CD14-positive monocyte (primary cell): Measurements from ENCODE around the gene ANGPTL7. TPM values are rescaled to one million over a fixed set of nuclear protein-coding genes. Genes with fewer than 3 reads are reported as not detected.
A peak's percentile ranks its signal among the peaks of the same experiment; 100 is the strongest.

ENCODE experiments used
- DNase-seq, 3 donors: peaks; one replicate each; pipeline ENCODE4 v3.0.0-alpha.2; 2011 to 2022
- H2AFZ ChIP-seq: 2 replicates; pipeline ENCODE4 v1.6.0; 2012; ENCODE audit warnings: mild to moderate bottlenecking, low read depth, low read length, inconsistent platforms; ENCODE audit not compliant: insufficient read depth, poor library complexity, severe bottlenecking
- H3K27ac ChIP-seq, 2 donors: 1 replicate in 1 of 2; 2 replicates in 1 of 2; pipeline ENCODE4 v1.5.1; 2012 to 2013; ENCODE audit warnings: low read length in 2 of 2, control low read depth in 1 of 2, inconsistent platforms in 1 of 2, low read depth in 1 of 2, mild to moderate bottlenecking in 1 of 2
- H3K27me3 ChIP-seq, 2 donors: one replicate each; pipeline versions ENCODE4 v1.6.0 to v1.6.1; 2011 to 2013; ENCODE audit warnings: low read length in 2 of 2; ENCODE audit not compliant: control insufficient read depth in 2 of 2, insufficient read depth in 2 of 2
- H3K36me3 ChIP-seq, 2 donors: replicated peaks in 1 of 2; 1 replicate in 1 of 2; 2 replicates in 1 of 2; pipeline versions ENCODE4 v1.5.1 to v1.6.1; 2012 to 2013; ENCODE audit warnings: low read length in 2 of 2, control low read depth in 1 of 2, inconsistent platforms in 1 of 2, mild to moderate bottlenecking in 1 of 2; ENCODE audit not compliant: insufficient read depth in 2 of 2, control insufficient read depth in 1 of 2
- H3K4me1 ChIP-seq, 2 donors: 1 replicate in 1 of 2; 2 replicates in 1 of 2; pipeline versions ENCODE4 v1.5.1 to v1.6.1; 2012 to 2013; ENCODE audit warnings: low read length in 2 of 2, control low read depth in 1 of 2, inconsistent platforms in 1 of 2, mild to moderate bottlenecking in 1 of 2, moderate library complexity in 1 of 2; ENCODE audit not compliant: insufficient read depth in 2 of 2, control insufficient read depth in 1 of 2
- H3K4me2 ChIP-seq: replicated peaks from 2 replicates; pipeline ENCODE3; 2012; ENCODE audit warnings: low read length, moderate library complexity, mild to moderate bottlenecking; ENCODE audit not compliant: poor library complexity, severe bottlenecking; ENCODE audit errors: extremely low read depth
- H3K4me3 ChIP-seq, 3 experiments: fragments of 200-600 bp in 1 of 3; sonication (generic) in 1 of 3; replicated peaks in 1 of 3; 1 replicate in 2 of 3; 2 replicates in 1 of 3; pipeline ENCODE4 v1.5.1; 2011 to 2013; ENCODE audit warnings: low read length in 3 of 3, mild to moderate bottlenecking in 3 of 3, control low read depth in 2 of 3, low read depth in 2 of 3, inconsistent platforms in 1 of 3, moderate library complexity in 1 of 3
- H3K79me2 ChIP-seq: 2 replicates; pipeline ENCODE4 v1.6.0; 2012; ENCODE audit warnings: mild to moderate bottlenecking, control low read depth, inconsistent platforms, low read length, moderate library complexity; ENCODE audit not compliant: insufficient read depth
- H3K9ac ChIP-seq: 2 replicates; pipeline ENCODE4 v1.6.0; 2017; ENCODE audit warnings: low read length, mild to moderate bottlenecking; ENCODE audit not compliant: insufficient read depth, poor library complexity, severe bottlenecking
- H3K9me3 ChIP-seq, 2 donors: replicated peaks in 1 of 2; 1 replicate in 1 of 2; 2 replicates in 1 of 2; pipeline versions ENCODE4 v1.5.1 to v1.6.1; 2012 to 2013; ENCODE audit warnings: low read length in 2 of 2, control low read depth in 1 of 2; ENCODE audit not compliant: control insufficient read depth in 1 of 2, insufficient read depth in 1 of 2
- H4K20me1 ChIP-seq: 2 replicates; pipeline ENCODE4 v1.6.0; 2012; ENCODE audit warnings: mild to moderate bottlenecking, low read length, control low read depth, moderate library complexity; ENCODE audit not compliant: insufficient read depth
- H3K27ac Mint-ChIP-seq, 7 donors: one replicate each; pipeline ENCODE4 v1.8.0; 2020; ENCODE audit warnings: mild to moderate bottlenecking in 7 of 7, mixed read lengths in 7 of 7, moderate library complexity in 6 of 7, inconsistent platforms in 2 of 7
- H3K27me3 Mint-ChIP-seq, 3 donors: one replicate each; pipeline ENCODE4 v1.8.0; 2021 to 2022; ENCODE audit warnings: low read depth in 3 of 3, mild to moderate bottlenecking in 3 of 3, mixed read lengths in 3 of 3, moderate library complexity in 3 of 3, inconsistent platforms in 1 of 3
- H3K36me3 Mint-ChIP-seq, 2 donors: one replicate each; pipeline ENCODE4 v1.8.0; 2020; ENCODE audit warnings: mixed read lengths in 2 of 2, inconsistent platforms in 1 of 2, mild to moderate bottlenecking in 1 of 2
- H3K4me1 Mint-ChIP-seq: one replicate; pipeline ENCODE4 v1.8.0; 2020; ENCODE audit warnings: mild to moderate bottlenecking, mixed read lengths
- H3K4me3 Mint-ChIP-seq, 2 donors: one replicate each; pipeline ENCODE4 v1.8.0; 2020; ENCODE audit warnings: mild to moderate bottlenecking in 2 of 2, mixed read lengths in 2 of 2, moderate library complexity in 1 of 2
- H3K9me3 Mint-ChIP-seq, 7 donors: one replicate each; pipeline ENCODE4 v1.8.0; 2020 to 2022; ENCODE audit warnings: mixed read lengths in 7 of 7, mild to moderate bottlenecking in 6 of 7, moderate library complexity in 6 of 7, inconsistent platforms in 2 of 7
- WGBS: methylation state at CpG from one replicate; pipeline ENCODE4 v1.1.5; 2013; ENCODE audit warnings: missing lambda C conversion rate; ENCODE audit not compliant: insufficient coverage; 5-methylcytosine and 5-hydroxymethylcytosine counted together
- intact Hi-C, 2 donors: fragments of 100-400 bp; cut with micrococcal nuclease; formaldehyde crosslinking; loops; one replicate each; pipeline versions ENCODE4 v1.15.0 to v1.15.1; 2023
- polyA plus RNA-seq, 3 donors: library from polyadenylated mRNA; depleted of rRNA in 1 of 3; unstranded in 2 of 3; stranded (reverse) in 1 of 3; fragments of 300-500 nt in 2 of 3; fragments of >200 nt in 1 of 3; fragmentation: Illumina TruSeq in 2 of 3; gene quantifications; 1 replicate in 2 of 3; 2 replicates in 1 of 3; pipeline ENCODE4 v1.2.3, GENCODE V29; 2012 to 2021
- TF ChIP-seq, protein P1 (sequence below): fragments of 200-600 bp; IDR thresholded peaks from one replicate; pipeline ENCODE4 v1.8.0; 2022; ENCODE audit warnings: antibody characterized with exemption, mild to moderate bottlenecking

Gene ANGPTL7
- polyA plus RNA-seq, 3 donors = not detected

DNA sequence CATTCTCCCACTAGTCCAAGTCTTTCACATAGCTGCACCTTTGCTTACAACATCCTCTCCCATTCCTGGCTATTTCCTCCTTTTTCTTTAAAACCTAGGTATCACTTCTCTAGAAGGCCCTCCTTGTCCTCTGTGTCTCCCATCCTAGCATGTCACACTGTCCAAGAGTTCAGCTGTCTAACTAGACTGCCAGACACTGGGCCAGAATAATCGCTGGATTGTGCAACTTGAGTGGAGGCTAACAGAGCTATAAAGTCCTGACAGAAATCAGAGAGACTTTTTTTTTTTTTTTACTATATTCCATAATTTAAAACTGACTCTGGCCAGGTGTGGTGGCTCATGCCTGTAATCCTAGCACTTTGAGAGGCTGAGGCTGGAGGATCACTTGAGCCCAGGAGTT, 4.2 kb upstream of the ANGPTL7 start:
- no peaks in the 10 kb centered on the region for H3K27me3 ChIP-seq
- Mint-ChIP-seq H3K4me1 (no peaks in the 10 kb centered on the region), H3K36me3 (peaks cover 58 to 82% of the 10 kb centered on the region in 2 donors), H3K4me3 (no peak overlapping the region), H3K27ac (peak overlapping the region in 1 of 7 donors; percentile 66), H3K27me3 (no peaks in the 10 kb centered on the region), H3K9me3 (no peaks in the 10 kb centered on the region)
- no peak overlapping the region for H3K4me2 ChIP-seq
- H3K4me1 ChIP-seq = no peaks in the 10 kb centered on the region
- no peak overlapping the region for H3K27ac ChIP-seq
- WGBS = no CpG with 5 or more reads among the region's 1 CpG
- H3K9me3 ChIP-seq = no peaks in the 10 kb centered on the region
- TF ChIP-seq, protein P1, sequence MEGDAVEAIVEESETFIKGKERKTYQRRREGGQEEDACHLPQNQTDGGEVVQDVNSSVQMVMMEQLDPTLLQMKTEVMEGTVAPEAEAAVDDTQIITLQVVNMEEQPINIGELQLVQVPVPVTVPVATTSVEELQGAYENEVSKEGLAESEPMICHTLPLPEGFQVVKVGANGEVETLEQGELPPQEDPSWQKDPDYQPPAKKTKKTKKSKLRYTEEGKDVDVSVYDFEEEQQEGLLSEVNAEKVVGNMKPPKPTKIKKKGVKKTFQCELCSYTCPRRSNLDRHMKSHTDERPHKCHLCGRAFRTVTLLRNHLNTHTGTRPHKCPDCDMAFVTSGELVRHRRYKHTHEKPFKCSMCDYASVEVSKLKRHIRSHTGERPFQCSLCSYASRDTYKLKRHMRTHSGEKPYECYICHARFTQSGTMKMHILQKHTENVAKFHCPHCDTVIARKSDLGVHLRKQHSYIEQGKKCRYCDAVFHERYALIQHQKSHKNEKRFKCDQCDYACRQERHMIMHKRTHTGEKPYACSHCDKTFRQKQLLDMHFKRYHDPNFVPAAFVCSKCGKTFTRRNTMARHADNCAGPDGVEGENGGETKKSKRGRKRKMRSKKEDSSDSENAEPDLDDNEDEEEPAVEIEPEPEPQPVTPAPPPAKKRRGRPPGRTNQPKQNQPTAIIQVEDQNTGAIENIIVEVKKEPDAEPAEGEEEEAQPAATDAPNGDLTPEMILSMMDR = no peak
- no peak for DNase-seq
- H3K36me3 ChIP-seq = peaks cover 48 to 98% of the 10 kb centered on the region in 2 donors
- intact Hi-C loops = no loop called here
- H3K79me2 ChIP-seq = no peaks in the 10 kb centered on the region
- no peak overlapping the region for H2AFZ ChIP-seq
- no peak overlapping the region for H3K4me3 ChIP-seq
- no peak overlapping the region for H3K9ac ChIP-seq
- no peaks in the 10 kb centered on the region for H4K20me1 ChIP-seq

DNA sequence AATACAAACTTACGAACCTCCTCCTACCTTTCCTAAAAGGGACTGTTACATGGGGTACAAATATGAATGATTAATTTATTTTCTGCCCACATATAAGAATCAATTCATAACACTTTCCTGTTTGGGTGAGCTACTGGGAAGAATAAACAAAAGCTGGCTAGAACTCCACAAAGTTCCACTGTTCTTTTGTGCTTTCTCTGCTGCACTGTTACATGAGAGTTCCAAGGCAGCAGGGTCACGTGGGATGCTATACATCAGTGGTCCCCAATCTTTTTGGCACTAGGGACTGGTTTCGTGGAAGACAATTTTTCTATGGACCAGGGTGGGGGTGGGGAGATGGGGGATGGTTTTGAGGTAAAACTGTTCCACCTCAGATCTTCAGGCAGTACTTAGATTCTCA, 2.2 kb upstream of the ANGPTL7 start:
- TF ChIP-seq, protein P1 = no peak
- peaks cover 54 to 100% of the 10 kb centered on the region in 2 donors for H3K36me3 ChIP-seq

More for the DNA sequence above, 2.2 kb upstream of the ANGPTL7 start:
- H3K79me2 ChIP-seq = no peaks in the 10 kb centered on the region
- no peaks in the 10 kb centered on the region for H3K9me3 ChIP-seq
- Mint-ChIP-seq H3K27ac (no peak overlapping the region), H3K27me3 (no peaks in the 10 kb centered on the region), H3K36me3 (peaks cover 61 to 82% of the 10 kb centered on the region in 2 donors), H3K4me1 (no peaks in the 10 kb centered on the region), H3K4me3 (no peak overlapping the region), H3K9me3 (no peaks in the 10 kb centered on the region)
- no CpG with 5 or more reads among the region's 3 CpGs for WGBS
- DNase-seq = no peak
- H3K9ac ChIP-seq = no peak overlapping the region
- no peaks in the 10 kb centered on the region for H3K27me3 ChIP-seq
- intact Hi-C loops = no loop called here
- H2AFZ ChIP-seq = no peak overlapping the region
- H3K4me1 ChIP-seq = no peaks in the 10 kb centered on the region
- no peak overlapping the region for H3K4me3 ChIP-seq
- no peak overlapping the region for H3K4me2 ChIP-seq
- H4K20me1 ChIP-seq = no peaks in the 10 kb centered on the region
- no peak overlapping the region for H3K27ac ChIP-seq
